SK-N-SH (cell line): ENCODE results near the gene ZNF438. TPM values are rescaled to one million over a fixed set of nuclear protein-coding genes. Genes with fewer than 3 reads are reported as not detected.
A peak's percentile ranks its signal among the peaks of the same experiment; 100 is the strongest.

Experiments used
- CTCF ChIA-PET: fragments of 300-600, 350-600 bp; formaldehyde crosslinking; extraction: SDS; loops from one replicate; lab custom pipeline; 2021; lab: Yijun Ruan, JAX
- POLR2A ChIA-PET: fragments of 350-600 bp; sonication (Branson Sonifier 250); formaldehyde crosslinking; extraction: SDS; loops from one replicate; lab custom pipeline; 2020; ENCODE audit warnings: antibody characterized with exemption, inconsistent platforms; lab: Yijun Ruan, JAX
- DNase-seq: peaks from one replicate; pipeline ENCODE4 v3.0.0; 2012
- H2AFZ ChIP-seq: fragments of 200-600 bp; sonication (generic); 2 replicates; pipeline ENCODE4 v1.8.1; 2016; ENCODE audit warnings: antibody characterized with exemption, mild to moderate bottlenecking, low read depth
- H3F3A ChIP-seq: fragments of 200-600 bp; sonication (generic); replicated peaks from 2 replicates; pipeline ENCODE3; 2016; ENCODE audit warnings: antibody characterized with exemption, mild to moderate bottlenecking; ENCODE audit not compliant: insufficient read depth
- H3K27ac ChIP-seq, 2 experiments: fragments of 200-500 bp in 1 of 2; fragments of 200-600 bp in 1 of 2; sonication (Bioruptor generic) in 1 of 2; sonication (generic), shearing (Covaris generic) in 1 of 2; 2 replicates each; pipeline versions ENCODE4 v1.5.1 to v1.6.1; 2014 to 2016; ENCODE audit warnings: low read depth in 2 of 2, inconsistent platforms in 1 of 2, low read length in 1 of 2, mild to moderate bottlenecking in 1 of 2, mixed read lengths in 1 of 2
- H3K27me3 ChIP-seq: fragments of 200-600 bp; sonication (generic), shearing (Covaris generic); 2 replicates; pipeline ENCODE4 v1.6.1; 2016; ENCODE audit warnings: mixed run types; ENCODE audit not compliant: insufficient read depth
- H3K36me3 ChIP-seq, 2 experiments: fragments of 200-500 bp in 1 of 2; fragments of 200-600 bp in 1 of 2; sonication (Bioruptor generic) in 1 of 2; sonication (generic) in 1 of 2; replicated peaks in 1 of 2; 2 replicates each; pipeline versions ENCODE3 to v1.5.1; 2014 to 2016; ENCODE audit warnings: low read length in 1 of 2, mild to moderate bottlenecking in 1 of 2; ENCODE audit not compliant: insufficient read depth in 2 of 2, control insufficient read depth in 1 of 2
- H3K4me1 ChIP-seq, 2 experiments: fragments of 200-500 bp in 1 of 2; fragments of 200-600 bp in 1 of 2; sonication (Bioruptor generic) in 1 of 2; sonication (generic), shearing (Covaris generic) in 1 of 2; 2 replicates each; pipeline versions ENCODE4 v1.5.1 to v1.6.1; 2014 to 2016; ENCODE audit warnings: low read depth in 1 of 2, low read length in 1 of 2, mixed run types in 1 of 2; ENCODE audit not compliant: insufficient read depth in 2 of 2, control insufficient read depth in 1 of 2
- H3K4me2 ChIP-seq: fragments of 200-600 bp; sonication (generic), shearing (Covaris generic); 2 replicates; pipeline ENCODE4 v1.6.1; 2017; ENCODE audit warnings: mixed run types
- H3K4me3 ChIP-seq, 2 experiments: fragments of 200-500 bp in 1 of 2; fragments of 200-600 bp in 1 of 2; sonication (Bioruptor generic) in 1 of 2; sonication (generic), shearing (Covaris generic) in 1 of 2; 2 replicates each; pipeline versions ENCODE4 v1.5.1 to v1.8.1; 2014 to 2016; ENCODE audit warnings: low read depth in 2 of 2, inconsistent platforms in 1 of 2, low read length in 1 of 2, mild to moderate bottlenecking in 1 of 2, mixed read lengths in 1 of 2, moderate library complexity in 1 of 2
- H3K79me2 ChIP-seq: fragments of 200-600 bp; sonication (generic); 2 replicates; pipeline ENCODE4 v1.8.1; 2017; ENCODE audit warnings: mild to moderate bottlenecking; ENCODE audit not compliant: insufficient read depth
- H3K9ac ChIP-seq: fragments of 200-600 bp; sonication (generic); 2 replicates; pipeline ENCODE4 v1.6.1; 2017; ENCODE audit warnings: mixed run types
- H3K9me2 ChIP-seq: fragments of 200-600 bp; sonication (generic); 2 replicates; pipeline ENCODE4 v1.6.1; 2017; ENCODE audit warnings: mixed run types
- H3K9me3 ChIP-seq: fragments of 200-600 bp; sonication (generic); 2 replicates; pipeline ENCODE4 v1.6.1; 2017; ENCODE audit warnings: mixed run types, mild to moderate bottlenecking, moderate library complexity
- H4K20me1 ChIP-seq: fragments of 200-600 bp; sonication (generic); 2 replicates; pipeline ENCODE4 v1.6.1; 2017; ENCODE audit warnings: mild to moderate bottlenecking, mixed run types; ENCODE audit not compliant: insufficient read depth
- CHD2 ChIP-seq: fragments of 150-350 bp; IDR thresholded peaks from 2 replicates; pipeline ENCODE4 v1.6.1; 2018; ENCODE audit warnings: low read length; ENCODE audit not compliant: partially characterized antibody
- ELF1 ChIP-seq: IDR thresholded peaks from 2 replicates; pipeline ENCODE4 v1.4.0; 2012
- EP300 ChIP-seq, 2 experiments: IDR thresholded peaks; 2 replicates each; pipeline versions ENCODE4 v1.4.0 to v1.6.1; 2012; ENCODE audit warnings: borderline replicate concordance in 1 of 2, low read depth in 1 of 2, low read length in 1 of 2
- FOSL2 ChIP-seq: IDR thresholded peaks from 2 replicates; pipeline ENCODE4 v1.4.0; 2012; ENCODE audit warnings: low read depth, mild to moderate bottlenecking, moderate library complexity, borderline replicate concordance
- JUND ChIP-seq: IDR thresholded peaks from 2 replicates; pipeline ENCODE4 v1.4.0; 2012
- MAX ChIP-seq: IDR thresholded peaks from 2 replicates; pipeline ENCODE4 v1.4.0; 2012; ENCODE audit warnings: low read depth
- MEF2A ChIP-seq: IDR thresholded peaks from 2 replicates; pipeline ENCODE4 v1.4.0; 2012; ENCODE audit warnings: low read depth, borderline replicate concordance
- NRF1 ChIP-seq: IDR thresholded peaks from 2 replicates; pipeline ENCODE4 v1.6.1; 2012; ENCODE audit warnings: low read depth, mild to moderate bottlenecking, low read length
- PBX3 ChIP-seq: IDR thresholded peaks from 2 replicates; pipeline ENCODE4; 2012
- REST ChIP-seq: IDR thresholded peaks from 2 replicates; pipeline ENCODE4 v1.6.1; 2012; ENCODE audit warnings: mild to moderate bottlenecking, low read depth, low read length, moderate library complexity
- TCF12 ChIP-seq: IDR thresholded peaks from 2 replicates; pipeline ENCODE4 v1.4.0; 2012
- TEAD4 ChIP-seq: IDR thresholded peaks from 2 replicates; pipeline ENCODE4 v1.4.0; 2012; ENCODE audit warnings: mild to moderate bottlenecking, borderline replicate concordance; ENCODE audit not compliant: insufficient read depth
- WGBS: methylation state at CpG from one replicate; pipeline ENCODE4 v1.1.6; 2017; ENCODE audit warnings: low lambda C conversion rate; 5-methylcytosine and 5-hydroxymethylcytosine counted together
- polyA plus RNA-seq, 3 experiments: library from polyadenylated mRNA; depleted of rRNA; stranded (reverse); fragments of >200 nt; gene quantifications; 2 replicates each; pipeline ENCODE4 v1.2.3, GENCODE V29; 2012

The ZNF438 gene
- polyA plus RNA-seq, 1 of the 3 experiments (the other 2 are of a cell fraction), result 2.1 TPM

GRCh38 chr10:31037749-31038148, 6.1 kb upstream of the ZNF438 start (continued):
- TF ChIP-seq CHD2 (no peak), EP300 (IDR thresholded peaks at IDR 0.05; ENCODE audit: borderline replicate concordance in 1 of 2, low read depth in 1 of 2, low read length in 1 of 2) (no peak)

GRCh38 chr10:31036209-31036608, 4.5 kb upstream of the ZNF438 start:
- DNase-seq, result no peak
- Histone ChIP-seq H3K4me1 (peaks cover 4 to 5% of the 10 kb centered on the region in 2 experiments; a peak in 3 of 4 replicates), H3K4me2 (no peak overlapping the region), H2AFZ (no peak overlapping the region), H3K9ac (no peak overlapping the region), H3K36me3 (no peaks in the 10 kb centered on the region), H4K20me1 (no peaks in the 10 kb centered on the region), H3K9me2 (no peaks in the 10 kb centered on the region), H3K27ac (no peak overlapping the region), H3K9me3 (no peaks in the 10 kb centered on the region), H3K79me2 (peaks cover under 1% of the 10 kb centered on the region; the same call in 1 of the 2 replicates), H3F3A (peaks cover 12% of the 10 kb centered on the region), H3K27me3 (no peaks in the 10 kb centered on the region), H3K4me3 (no peak overlapping the region)
- 72% methylated on average over 4 of the region's 4 CpGs for WGBS
- peak; percentile 27; the same call in 1 of the 2 replicates for TF ChIP-seq TCF12
- no peak for TF ChIP-seq MEF2A
- CTCF ChIA-PET, result no interaction called here
- POLR2A ChIA-PET, result no interaction called here

- H3K4me1 ChIP-seq, result peaks cover 5 to 10% of the 10 kb centered on the region in 2 experiments; a peak in 3 of 4 replicates
- ChIA-PET POLR2A (no interaction called here), CTCF (no interaction called here)
- H3F3A ChIP-seq, result peaks cover 12% of the 10 kb centered on the region
- H4K20me1 ChIP-seq, result no peaks in the 10 kb centered on the region
- peaks cover 6% of the 10 kb centered on the region; the same call in 1 of the 2 replicates for H3K79me2 ChIP-seq
- H3K9me2 ChIP-seq, result no peaks in the 10 kb centered on the region
- H3K27ac ChIP-seq, result no peak overlapping the region
- H3K27me3 ChIP-seq, result no peaks in the 10 kb centered on the region
- no peak overlapping the region for H3K4me2 ChIP-seq
- no peak overlapping the region for H3K9ac ChIP-seq
- no peak overlapping the region for H3K4me3 ChIP-seq
- DNase-seq, result no peak
- 95% methylated on average over 1 of the region's 1 CpG for WGBS
- no peaks in the 10 kb centered on the region for H3K9me3 ChIP-seq
- H3K36me3 ChIP-seq, result no peaks in the 10 kb centered on the region
- TF ChIP-seq JUND, result no peak
- no peak for TF ChIP-seq MAX
- TF ChIP-seq ELF1, result no peak
- no peak overlapping the region for H2AFZ ChIP-seq
Observed at GRCh38 chr10:31035266-31035798, 3.7 kb upstream of the ZNF438 start.

- Histone ChIP-seq H3K27ac (peak overlapping the region; percentile 25 to 60; a peak in 3 of 4 replicates), H3F3A (peaks cover 12% of the 10 kb centered on the region), H3K4me2 (peak overlapping the region; percentile 32; the same call in 1 of the 2 replicates), H3K4me1 (peaks cover 5 to 10% of the 10 kb centered on the region in 2 experiments; a peak in 3 of 4 replicates), H3K27me3 (no peaks in the 10 kb centered on the region), H3K36me3 (no peaks in the 10 kb centered on the region), H4K20me1 (no peaks in the 10 kb centered on the region), H3K4me3 (no peak overlapping the region; a peak in 1 of 4 replicates), H3K9me2 (no peaks in the 10 kb centered on the region), H3K9me3 (no peaks in the 10 kb centered on the region), H2AFZ (peak overlapping the region; percentile 15; the same call in 1 of the 2 replicates), H3K9ac (no peak overlapping the region), H3K79me2 (peaks cover 6% of the 10 kb centered on the region; the same call in 1 of the 2 replicates)
- WGBS, result 84% methylated on average over 2 of the region's 2 CpGs
- ChIA-PET POLR2A (no interaction called here), CTCF (no interaction called here)
- DNase-seq, result no peak
- TF ChIP-seq REST (no peak), PBX3 (peak; percentile 79), JUND (peak; percentile 52; the same call in 1 of the 2 replicates), CHD2 (no peak), TCF12 (peak; percentile 93), EP300 (IDR thresholded peaks at IDR 0.05; ENCODE audit: borderline replicate concordance in 1 of 2, low read depth in 1 of 2, low read length in 1 of 2) (peak in 1 of 2 experiments; percentile 42; a peak in 1 of 4 replicates), TEAD4 (peak; percentile 73; the same call in 1 of the 2 replicates), NRF1 (no peak), FOSL2 (peak; percentile 67; the same call in 1 of the 2 replicates)
Observed at GRCh38 chr10:31034098-31034909, 2.6 kb upstream of the ZNF438 start.
